T47D (cell line): ENCODE measurements around the gene GSTM5.
"Not testable (repeated sequence)": the region's sequence is repeated elsewhere in the genome, so short reads cannot be mapped to it uniquely, and the experiment has no call there.

Experiments
- DNase-seq, 2 experiments: peaks; one replicate each; pipeline versions ENCODE4 v3.0.0 to v3.0.0-alpha.2; 2011 to 2012; ENCODE audit warnings: low read depth in 1 of 2, low spot score in 1 of 2
- JUND ChIP-seq: IDR thresholded peaks from 2 replicates; pipeline ENCODE4 v1.6.1; 2012; ENCODE audit warnings: low read depth
- in situ Hi-C: cut with HindIII; loops from 2 replicates; pipeline ENCODE4 v1.10.0; 2016; ENCODE audit warnings: low sequenced_read_pairs, low pct_unique_long_range_greater_than_20kb

The GSTM5 gene

GRCh38 chr1:109754738-109755137 is 42.7 kb downstream of the GSTM5 start:
- no peak for TF ChIP-seq JUND
- DNase-seq: no peak
- in situ Hi-C loops: no loop called here

- in situ Hi-C loops, DNase-seq: not testable (repeated sequence)
Measured at GRCh38 chr1:109756325-109756724, 44.3 kb downstream of the GSTM5 start.

GRCh38 chr1:109756848-109757521 is 44.9 kb downstream of the GSTM5 start:
- no peak for DNase-seq
- no peak for TF ChIP-seq JUND
- in situ Hi-C loops: no loop called here

- no peak for TF ChIP-seq JUND
- in situ Hi-C loops: no loop called here
- no peak for DNase-seq
Measured at GRCh38 chr1:109757936-109758786, 46.1 kb downstream of the GSTM5 start.

- no peak for TF ChIP-seq JUND
- no peak for DNase-seq
- in situ Hi-C loops: no loop called here
Measured at GRCh38 chr1:109759513-109760334, 47.7 kb downstream of the GSTM5 start.

- DNase-seq: no peak
- in situ Hi-C loops: no loop called here
- no peak for TF ChIP-seq JUND
Measured at GRCh38 chr1:109760581-109761226, 48.7 kb downstream of the GSTM5 start.

- in situ Hi-C loops: no loop called here
- no peak for TF ChIP-seq JUND
- no peak for DNase-seq
Measured at GRCh38 chr1:109761227-109762038, 49.4 kb downstream of the GSTM5 start.

GRCh38 chr1:109762039-109762585 is 50.1 kb downstream of the GSTM5 start:
- DNase-seq: no peak
- TF ChIP-seq JUND: no peak
- in situ Hi-C loops: no loop called here

- no peak for TF ChIP-seq JUND
- in situ Hi-C loops: no loop called here
- no peak for DNase-seq
Measured at GRCh38 chr1:109762821-109763645, 51.0 kb downstream of the GSTM5 start.

GRCh38 chr1:109763646-109764415 is 51.8 kb downstream of the GSTM5 start, which contains the start of gene EPS8L3:
EPS8L3 (minus strand) TSS chr1:109763923; CDS start chr1:109761749, 2,174 bp downstream.
- no peak for DNase-seq
- in situ Hi-C loops: no loop called here
- no peak for TF ChIP-seq JUND
